Effector memory CD4-positive, alpha-beta T cell (primary cell): Measurements from ENCODE around the gene ARHGEF3.
"Not testable (repeated sequence)": the region's sequence is repeated elsewhere in the genome, so short reads cannot be mapped to it uniquely, and the experiment has no call there.

Experiments used
- DNase-seq, 3 donors: peaks; one replicate each; pipeline ENCODE4 v3.0.0-alpha.2; 2020
- H3K27ac ChIP-seq: 2 replicates; pipeline ENCODE4 v1.7.0; 2013; ENCODE audit warnings: mild to moderate bottlenecking, low read length, moderate library complexity; ENCODE audit not compliant: insufficient read depth, poor library complexity, severe bottlenecking
- H3K27me3 ChIP-seq: replicated peaks from 2 replicates; pipeline ENCODE4 v1.7.0; 2013; ENCODE audit warnings: mild to moderate bottlenecking, low read length; ENCODE audit not compliant: insufficient read depth, control insufficient read depth, poor library complexity, severe bottlenecking
- H3K36me3 ChIP-seq: 2 replicates; pipeline ENCODE4 v1.7.0; 2013; ENCODE audit warnings: mild to moderate bottlenecking, low read length, moderate library complexity; ENCODE audit not compliant: control insufficient read depth, insufficient read depth
- H3K4me1 ChIP-seq: 2 replicates; pipeline ENCODE4 v1.7.0; 2013; ENCODE audit warnings: low read length, mild to moderate bottlenecking; ENCODE audit not compliant: control insufficient read depth, insufficient read depth, poor library complexity, severe bottlenecking
- H3K4me3 ChIP-seq: 2 replicates; pipeline ENCODE4 v1.7.0; 2013; ENCODE audit warnings: low read length, low read depth, mild to moderate bottlenecking; ENCODE audit not compliant: insufficient read depth, poor library complexity, severe bottlenecking
- H3K9me3 ChIP-seq: 2 replicates; pipeline ENCODE4 v1.7.0; 2013; ENCODE audit warnings: mild to moderate bottlenecking, low read length, moderate library complexity; ENCODE audit not compliant: control insufficient read depth

The ARHGEF3 gene

DNA sequence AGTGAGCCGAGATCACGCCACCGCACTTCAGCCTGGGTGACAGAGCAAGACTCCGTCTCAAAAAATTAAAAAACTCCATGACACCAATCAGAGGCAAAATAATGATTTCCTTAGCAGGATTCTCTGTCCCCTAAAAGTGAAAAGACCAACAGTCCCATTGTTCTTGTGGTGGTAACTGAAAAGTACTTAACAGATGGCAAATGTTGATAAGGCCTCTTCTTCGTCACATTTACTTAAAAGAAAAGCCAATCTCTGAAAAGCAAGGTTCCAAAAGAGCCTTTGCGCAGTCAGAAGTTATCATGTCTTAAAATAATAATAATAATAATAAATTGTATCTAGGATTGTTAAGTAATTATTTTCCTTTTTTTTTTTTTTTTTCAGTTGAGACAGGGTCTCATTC lies 62.7 kb downstream of the ARHGEF3 start:
- Histone ChIP-seq H3K4me1 (peaks cover 4% of the 10 kb centered on the region), H3K4me3 (no peak overlapping the region), H3K9me3 (no peaks in the 10 kb centered on the region), H3K36me3 (peaks cover 52% of the 10 kb centered on the region), H3K27ac (no peak overlapping the region), H3K27me3 (no peaks in the 10 kb centered on the region)
- DNase-seq = no peak

GRCh38 chr3:56737006-56737405 lies 64.7 kb downstream of the ARHGEF3 start:
- Histone ChIP-seq H3K9me3 (no peaks in the 10 kb centered on the region), H3K4me3 (no peak overlapping the region), H3K27ac (no peak overlapping the region), H3K36me3 (peaks cover 40% of the 10 kb centered on the region), H3K4me1 (peaks cover 4% of the 10 kb centered on the region), H3K27me3 (no peaks in the 10 kb centered on the region)
- no peak for DNase-seq

GRCh38 chr3:56732109-56732508 lies 69.6 kb downstream of the ARHGEF3 start:
- DNase-seq = no peak
- H3K4me3 ChIP-seq = no peak overlapping the region
- peaks cover 64% of the 10 kb centered on the region for H3K36me3 ChIP-seq
- H3K27ac ChIP-seq = no peak overlapping the region
- H3K9me3 ChIP-seq = no peaks in the 10 kb centered on the region
- H3K4me1 ChIP-seq = peaks cover 4% of the 10 kb centered on the region
- H3K27me3 ChIP-seq = no peaks in the 10 kb centered on the region

- Histone ChIP-seq H3K36me3 (peaks cover 41% of the 10 kb centered on the region), H3K9me3 (no peaks in the 10 kb centered on the region), H3K27me3 (no peaks in the 10 kb centered on the region), H3K27ac (no peak overlapping the region), H3K4me1 (no peaks in the 10 kb centered on the region), H3K4me3 (no peak overlapping the region)
- DNase-seq = peak; percentile 20 to 43 (median 22)
Measured at GRCh38 chr3:56725175-56725574, 76.6 kb downstream of the ARHGEF3 start.

DNA sequence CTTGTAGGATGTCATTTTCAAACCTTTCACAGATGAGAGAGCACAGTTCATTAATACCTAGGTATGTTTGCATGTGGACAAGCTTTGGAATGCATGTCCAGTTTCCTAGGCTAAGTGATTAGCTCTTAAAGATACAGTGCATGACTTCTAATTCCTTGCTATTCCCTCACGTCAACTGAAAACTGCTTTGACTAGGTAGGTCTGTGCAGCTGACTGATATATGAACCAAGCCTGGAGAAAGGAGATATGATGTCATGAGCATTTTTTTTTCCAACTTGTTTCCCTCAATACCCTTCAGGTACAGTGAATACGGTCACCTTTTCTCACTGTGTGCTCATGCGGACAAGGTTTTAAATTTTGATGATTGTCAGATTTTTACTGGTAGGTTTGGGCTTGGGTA lies 77.1 kb downstream of the ARHGEF3 start:
- Histone ChIP-seq H3K27me3 (no peaks in the 10 kb centered on the region), H3K9me3 (no peaks in the 10 kb centered on the region), H3K27ac (no peak overlapping the region), H3K4me1 (no peaks in the 10 kb centered on the region), H3K4me3 (no peak overlapping the region), H3K36me3 (peaks cover 36% of the 10 kb centered on the region)
- no peak for DNase-seq

- DNase-seq = no peak
- H3K4me1 ChIP-seq = no peaks in the 10 kb centered on the region
Measured at GRCh38 chr3:56720849-56721248, 80.9 kb downstream of the ARHGEF3 start.

DNA sequence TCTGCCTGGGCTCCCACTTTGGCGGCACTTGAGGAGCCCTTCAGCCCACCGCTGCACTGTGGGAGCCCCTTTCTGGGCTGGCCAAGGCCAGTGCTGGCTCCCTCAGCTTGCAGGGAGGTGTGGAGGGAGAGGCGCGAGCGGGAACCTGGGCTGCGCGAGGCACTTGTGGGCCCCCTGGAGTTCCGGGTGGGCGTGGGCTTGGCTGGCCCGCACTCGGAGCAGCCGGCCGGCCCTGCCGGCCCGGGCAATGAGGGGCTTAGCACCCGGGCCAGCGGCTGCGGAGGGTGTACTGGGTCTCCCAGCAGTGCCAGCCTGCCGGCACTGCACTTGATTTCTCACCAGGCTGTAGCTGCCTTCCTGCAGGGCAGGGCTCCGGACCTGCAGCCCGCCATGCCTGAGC lies 82.9 kb downstream of the ARHGEF3 start:
- not testable (repeated sequence) for H3K9me3 ChIP-seq, H3K4me1 ChIP-seq, DNase-seq, H3K27me3 ChIP-seq, H3K36me3 ChIP-seq, H3K27ac ChIP-seq, H3K4me3 ChIP-seq

More at GRCh38 chr3:56720849-56721248, 80.9 kb downstream of the ARHGEF3 start:
- Histone ChIP-seq H3K27me3 (no peaks in the 10 kb centered on the region), H3K9me3 (no peaks in the 10 kb centered on the region), H3K4me3 (no peak overlapping the region), H3K27ac (no peak overlapping the region), H3K36me3 (peaks cover 3% of the 10 kb centered on the region)

DNA sequence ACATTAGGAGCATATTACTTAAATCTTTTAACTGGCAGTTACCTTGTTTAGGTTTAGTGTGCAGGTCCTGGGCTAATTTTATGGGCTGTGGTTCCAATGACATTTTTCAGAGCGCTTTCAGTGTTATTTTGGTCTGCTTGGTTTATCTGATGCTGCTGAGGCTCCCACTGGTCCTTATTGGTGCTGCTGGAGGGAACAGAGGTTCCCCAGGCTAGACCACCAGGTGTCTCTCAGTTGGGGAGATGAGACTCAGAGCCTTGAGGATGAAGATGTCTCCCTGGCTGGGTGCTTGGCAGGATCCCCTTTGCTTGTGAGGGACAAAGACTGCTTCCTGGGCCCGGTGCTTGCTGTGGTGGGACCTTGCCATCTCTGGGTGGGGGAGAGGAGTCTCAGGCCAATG lies 90.4 kb downstream of the ARHGEF3 start:
- Histone ChIP-seq H3K36me3 (no peaks in the 10 kb centered on the region), H3K9me3 (no peaks in the 10 kb centered on the region), H3K4me3 (no peak overlapping the region), H3K27me3 (no peaks in the 10 kb centered on the region), H3K27ac (no peak overlapping the region), H3K4me1 (no peaks in the 10 kb centered on the region)
- no peak for DNase-seq

DNA sequence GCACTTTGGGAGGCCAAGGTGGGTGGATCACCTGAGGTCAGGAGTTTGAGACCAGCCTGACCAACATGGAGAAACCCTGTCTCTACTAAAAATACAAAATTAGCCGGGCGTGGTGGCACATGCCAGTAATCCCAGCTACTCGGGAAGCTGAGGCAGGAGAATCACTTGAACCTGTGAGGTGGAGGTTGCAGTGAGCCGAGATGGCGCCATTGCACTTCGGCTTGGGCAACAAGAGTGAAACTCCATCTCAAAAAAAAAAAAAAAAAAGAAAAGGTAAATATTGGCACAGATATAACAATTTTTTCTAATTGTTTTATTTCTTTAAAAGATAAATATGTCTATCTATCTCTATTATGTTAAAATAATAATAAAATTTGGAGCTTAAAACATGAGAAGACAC lies 94.3 kb downstream of the ARHGEF3 start:
- H3K9me3 ChIP-seq, H3K36me3 ChIP-seq, H3K27me3 ChIP-seq, H3K4me3 ChIP-seq, H3K4me1 ChIP-seq, H3K27ac ChIP-seq, DNase-seq: not testable (repeated sequence)

GRCh38 chr3:56706629-56707028 lies 95.1 kb downstream of the ARHGEF3 start:
- no peak for DNase-seq
- Histone ChIP-seq H3K4me3 (no peak overlapping the region), H3K27ac (no peak overlapping the region), H3K36me3 (no peaks in the 10 kb centered on the region), H3K9me3 (no peaks in the 10 kb centered on the region), H3K27me3 (no peaks in the 10 kb centered on the region), H3K4me1 (peaks cover 4% of the 10 kb centered on the region)

- no peaks in the 10 kb centered on the region for H3K9me3 ChIP-seq
- no peak for DNase-seq
Measured at GRCh38 chr3:56704706-56705105, 97.0 kb downstream of the ARHGEF3 start.

More at GRCh38 chr3:56704706-56705105, 97.0 kb downstream of the ARHGEF3 start:
- Histone ChIP-seq H3K36me3 (no peaks in the 10 kb centered on the region), H3K27me3 (no peaks in the 10 kb centered on the region), H3K4me3 (no peak overlapping the region), H3K4me1 (peaks cover 4% of the 10 kb centered on the region), H3K27ac (no peak overlapping the region)
